ENCODE data around the gene MYH15. TPM values are rescaled to one million over a fixed set of nuclear protein-coding genes. Genes with fewer than 3 reads are reported as not detected.

The MYH15 gene
- total RNA-seq, 1 donor from 2014 or later = 0.75 TPM

GRCh38 chr3:108415661-108416060, 94.7 kb downstream of the MYH15 start:
- no peak overlapping the region for H3K4me3 ChIP-seq (ENCODE audit: low read depth, low read length)
- DNase-seq (ENCODE audit: low read depth) = no peak
- TF ChIP-seq, protein P1, sequence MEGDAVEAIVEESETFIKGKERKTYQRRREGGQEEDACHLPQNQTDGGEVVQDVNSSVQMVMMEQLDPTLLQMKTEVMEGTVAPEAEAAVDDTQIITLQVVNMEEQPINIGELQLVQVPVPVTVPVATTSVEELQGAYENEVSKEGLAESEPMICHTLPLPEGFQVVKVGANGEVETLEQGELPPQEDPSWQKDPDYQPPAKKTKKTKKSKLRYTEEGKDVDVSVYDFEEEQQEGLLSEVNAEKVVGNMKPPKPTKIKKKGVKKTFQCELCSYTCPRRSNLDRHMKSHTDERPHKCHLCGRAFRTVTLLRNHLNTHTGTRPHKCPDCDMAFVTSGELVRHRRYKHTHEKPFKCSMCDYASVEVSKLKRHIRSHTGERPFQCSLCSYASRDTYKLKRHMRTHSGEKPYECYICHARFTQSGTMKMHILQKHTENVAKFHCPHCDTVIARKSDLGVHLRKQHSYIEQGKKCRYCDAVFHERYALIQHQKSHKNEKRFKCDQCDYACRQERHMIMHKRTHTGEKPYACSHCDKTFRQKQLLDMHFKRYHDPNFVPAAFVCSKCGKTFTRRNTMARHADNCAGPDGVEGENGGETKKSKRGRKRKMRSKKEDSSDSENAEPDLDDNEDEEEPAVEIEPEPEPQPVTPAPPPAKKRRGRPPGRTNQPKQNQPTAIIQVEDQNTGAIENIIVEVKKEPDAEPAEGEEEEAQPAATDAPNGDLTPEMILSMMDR (conservative IDR thresholded peaks at IDR 0.05; ENCODE audit: low read depth, low read length) = no peak

GRCh38 chr3:108414007-108414406, 96.4 kb downstream of the MYH15 start:
- DNase-seq (ENCODE audit: low read depth) = no peak
- TF ChIP-seq, protein P1 (conservative IDR thresholded peaks at IDR 0.05; ENCODE audit: low read depth, low read length) = no peak
- no peak overlapping the region for H3K4me3 ChIP-seq (ENCODE audit: low read depth, low read length)

DNA sequence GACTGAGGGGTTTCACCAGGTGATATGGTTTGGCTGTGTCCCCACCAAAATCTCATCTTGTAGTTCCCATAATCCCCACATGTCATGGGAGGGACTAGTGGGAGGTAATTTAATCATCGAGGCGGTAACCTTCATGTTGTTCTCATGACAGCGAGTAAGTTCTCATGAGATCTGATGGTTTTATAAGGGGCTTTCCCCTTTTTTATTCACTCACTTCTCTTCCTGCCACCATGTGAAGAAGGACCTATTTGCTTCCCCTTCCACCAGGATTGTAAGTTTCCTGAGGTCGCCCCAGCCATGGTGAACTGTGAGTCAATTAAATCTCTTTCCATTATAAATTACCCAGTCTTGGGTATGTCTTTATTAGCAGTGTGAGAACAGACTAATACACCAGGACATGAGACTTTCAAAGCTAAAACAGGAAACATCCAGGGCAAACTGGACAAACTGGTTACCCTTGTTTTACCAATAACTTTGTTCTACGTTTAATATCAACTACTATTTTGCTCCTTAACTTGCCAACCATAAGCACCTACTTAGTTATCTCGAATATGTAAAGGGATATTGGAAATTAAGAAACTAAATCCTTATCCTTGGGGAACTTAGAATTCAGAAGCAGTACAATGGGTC, 98.2 kb downstream of the MYH15 start:
- TF ChIP-seq, protein P1 (conservative IDR thresholded peaks at IDR 0.05; ENCODE audit: low read depth, low read length) = no peak
- no peak for DNase-seq (ENCODE audit: low read depth)

GRCh38 chr3:108410531-108410984, 99.8 kb downstream of the MYH15 start:
- TF ChIP-seq, protein P1 (conservative IDR thresholded peaks at IDR 0.05; ENCODE audit: low read depth, low read length) = no peak
- H3K4me3 ChIP-seq (ENCODE audit: low read depth, low read length) = no peak overlapping the region
- DNase-seq (ENCODE audit: low read depth) = no peak

More for the DNA sequence above, 98.2 kb downstream of the MYH15 start:
- no peak overlapping the region for H3K4me3 ChIP-seq (ENCODE audit: low read depth, low read length)

- no peak for DNase-seq (ENCODE audit: low read depth)
- H3K4me3 ChIP-seq (ENCODE audit: low read depth, low read length) = no peak overlapping the region
- TF ChIP-seq, protein P1 (conservative IDR thresholded peaks at IDR 0.05; ENCODE audit: low read depth, low read length) = no peak
These were observed 100.6 kb downstream of the MYH15 start for GRCh38 chr3:108409800-108410178.

- TF ChIP-seq, protein P1 (conservative IDR thresholded peaks at IDR 0.05; ENCODE audit: low read depth, low read length) = no peak
- no peak overlapping the region for H3K4me3 ChIP-seq (ENCODE audit: low read depth, low read length)
- no peak for DNase-seq (ENCODE audit: low read depth)
These were observed 101.3 kb downstream of the MYH15 start for GRCh38 chr3:108408883-108409799.
